Colonic mucosa (tissue), 4 donors: ENCODE results near the gene HAND1. TPM values are rescaled to one million over a fixed set of nuclear protein-coding genes. Genes with fewer than 3 reads are reported as not detected.

Experiments
- DNase-seq: peaks from one replicate; pipeline ENCODE4 v3.0.0-alpha.2; 2020
- H3K27ac ChIP-seq: fragments of 200-600 bp; one replicate; pipeline ENCODE4 v1.8.0; 2021
- H3K27me3 ChIP-seq: fragments of 200-600 bp; one replicate; pipeline ENCODE4 v1.8.0; 2021
- H3K36me3 ChIP-seq: fragments of 200-600 bp; one replicate; pipeline ENCODE4 v1.8.0; 2021
- H3K4me1 ChIP-seq: fragments of 200-600 bp; one replicate; pipeline ENCODE4 v1.8.0; 2021; ENCODE audit warnings: mild to moderate bottlenecking
- H3K4me3 ChIP-seq: fragments of 200-600 bp; one replicate; pipeline ENCODE4 v1.8.0; 2021
- H3K9ac ChIP-seq, 2 donors: one replicate each; pipeline ENCODE4 v1.7.0; 2013; ENCODE audit warnings: control low read depth in 2 of 2, low read depth in 2 of 2, low read length in 2 of 2
- H3K9me3 ChIP-seq: fragments of 200-600 bp; one replicate; pipeline ENCODE4 v1.8.0; 2021
- CTCF ChIP-seq: fragments of 200-600 bp; IDR thresholded peaks from one replicate; pipeline ENCODE4 v1.8.0; 2022; ENCODE audit warnings: antibody characterized with exemption, mild to moderate bottlenecking
- intact Hi-C: fragments of 100-400 bp; cut with DNase I; formaldehyde crosslinking; loops from one replicate; pipeline ENCODE4 v1.14.1; 2022
- total RNA-seq, 2 donors: library from RNA; stranded (reverse); fragmentation: NEBNext Ultra II Directional in 1 of 2; extraction: Animal tissue kit (Norgen Biotek cat#: 25700) in 1 of 2; gene quantifications; one replicate each; pipeline ENCODE4 v1.2.1, GENCODE V29; 2021
- donor health status: healthy.
- donor health status: DM: no; HTN: no; CAD: no.
- donor health status: DM: no; HTN: no; CAD: no.

The HAND1 gene
- total RNA-seq, 2 donors from 2014 or later: 4.6 TPM; not detected in 1

GRCh38 chr5:154486427-154486866 lies 8.4 kb upstream of the HAND1 start:
- intact Hi-C loops: no loop called here
- Histone ChIP-seq H3K27me3 (peaks cover 59% of the 10 kb centered on the region), H3K9me3 (no peaks in the 10 kb centered on the region), H3K27ac (no peak overlapping the region), H3K9ac (no peak overlapping the region), H3K4me3 (no peak overlapping the region), H3K36me3 (no peaks in the 10 kb centered on the region), H3K4me1 (no peaks in the 10 kb centered on the region)
- TF ChIP-seq CTCF: no peak
- no peak for DNase-seq

- Histone ChIP-seq H3K27me3 (peaks cover 64% of the 10 kb centered on the region), H3K27ac (no peak overlapping the region), H3K4me1 (no peaks in the 10 kb centered on the region), H3K36me3 (no peaks in the 10 kb centered on the region), H3K9ac (no peak overlapping the region), H3K9me3 (no peaks in the 10 kb centered on the region), H3K4me3 (no peak overlapping the region)
- no peak for DNase-seq
- TF ChIP-seq CTCF: no peak
- intact Hi-C loops: no loop called here
Measured at GRCh38 chr5:154485850-154486426, 7.9 kb upstream of the HAND1 start.

GRCh38 chr5:154485096-154485491 lies 7.1 kb upstream of the HAND1 start:
- H3K4me1 ChIP-seq: no peaks in the 10 kb centered on the region
- no peak overlapping the region for H3K27ac ChIP-seq
- intact Hi-C loops: no loop called here
- no peak overlapping the region for H3K4me3 ChIP-seq
- TF ChIP-seq CTCF: no peak
- no peak for DNase-seq
- H3K9ac ChIP-seq: no peak overlapping the region
- no peaks in the 10 kb centered on the region for H3K9me3 ChIP-seq
- H3K36me3 ChIP-seq: no peaks in the 10 kb centered on the region
- H3K27me3 ChIP-seq: peaks cover 71% of the 10 kb centered on the region

- Histone ChIP-seq H3K4me1 (no peaks in the 10 kb centered on the region), H3K27me3 (peaks cover 73% of the 10 kb centered on the region), H3K4me3 (no peak overlapping the region), H3K9ac (no peak overlapping the region), H3K9me3 (no peaks in the 10 kb centered on the region), H3K27ac (no peak overlapping the region), H3K36me3 (no peaks in the 10 kb centered on the region)
- TF ChIP-seq CTCF: no peak
- DNase-seq: no peak
- intact Hi-C loops: no loop called here
Measured at GRCh38 chr5:154484393-154485095, 6.5 kb upstream of the HAND1 start.

- H3K9me3 ChIP-seq: no peaks in the 10 kb centered on the region
- H3K4me3 ChIP-seq: no peak overlapping the region
- H3K9ac ChIP-seq: no peak overlapping the region
- peaks cover 81% of the 10 kb centered on the region for H3K27me3 ChIP-seq
- no peak for DNase-seq
- H3K27ac ChIP-seq: no peak overlapping the region
- H3K36me3 ChIP-seq: no peaks in the 10 kb centered on the region
- no peaks in the 10 kb centered on the region for H3K4me1 ChIP-seq
- no peak for TF ChIP-seq CTCF
- intact Hi-C loops: no loop called here
Measured at GRCh38 chr5:154483654-154484392, 5.8 kb upstream of the HAND1 start.
